ENCODE results near the gene NECTIN2. TPM values are rescaled to one million over a fixed set of nuclear protein-coding genes. Genes with fewer than 3 reads are reported as not detected.

Gene NECTIN2
- total and polyA plus RNA-seq, 4 donors: 76.9 to 117 (median 94.0) TPM

DNA sequence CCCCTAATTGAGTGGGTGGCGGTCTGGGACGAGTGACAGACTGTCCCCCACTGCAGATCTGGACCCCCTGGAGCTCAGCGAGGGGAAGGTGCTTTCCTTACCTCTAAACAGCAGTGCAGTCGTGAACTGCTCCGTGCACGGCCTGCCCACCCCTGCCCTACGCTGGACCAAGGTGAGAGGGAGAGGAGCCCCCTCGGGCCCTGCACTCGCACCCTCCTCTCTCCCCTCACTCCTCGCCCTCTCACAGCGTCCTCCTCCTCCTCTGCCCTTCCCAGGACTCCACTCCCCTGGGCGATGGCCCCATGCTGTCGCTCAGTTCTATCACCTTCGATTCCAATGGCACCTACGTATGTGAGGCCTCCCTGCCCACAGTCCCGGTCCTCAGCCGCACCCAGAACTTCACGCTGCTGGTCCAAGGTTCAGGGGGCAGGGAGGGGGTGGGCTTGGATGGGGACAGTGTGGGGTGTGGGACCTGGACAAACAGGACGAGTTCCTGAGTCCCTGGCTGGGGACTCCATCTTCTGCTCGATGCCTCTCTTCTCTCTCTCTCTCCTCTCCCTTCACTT lies 27.5 kb upstream of the NECTIN2 start:
- no peak for DNase-seq
- H3K36me3 ChIP-seq (ENCODE audit: control insufficient read depth in 4 of 4, insufficient read depth in 4 of 4, low read length in 4 of 4): peaks cover 0 to 25% (median 14%) of the 10 kb centered on the region in 4 donors
- H3K27me3 ChIP-seq (ENCODE audit: control insufficient read depth in 3 of 3, insufficient read depth in 3 of 3, low read length in 2 of 3): no peaks in the 10 kb centered on the region
- H3K9ac ChIP-seq (ENCODE audit: insufficient read depth in 1 of 2, low read length in 2 of 2): no peak overlapping the region
- H3K4me1 ChIP-seq (ENCODE audit: control insufficient read depth in 5 of 5, insufficient read depth in 5 of 5, low read length in 5 of 5): peaks cover 0 to 3% (median 0%) of the 10 kb centered on the region in 5 donors
- no peak overlapping the region for H3K27ac ChIP-seq (ENCODE audit: low read depth in 1 of 2, low read length in 1 of 2)
- no peak overlapping the region for H3K4me3 ChIP-seq
- H3K9me3 ChIP-seq (ENCODE audit: control insufficient read depth in 4 of 4, insufficient read depth in 3 of 4, low read length in 3 of 4): no peaks in the 10 kb centered on the region
- WGBS, 2 donors: 92 to 94% methylated on average over 20 of the region's 20 CpGs
- TF ChIP-seq, protein P1, sequence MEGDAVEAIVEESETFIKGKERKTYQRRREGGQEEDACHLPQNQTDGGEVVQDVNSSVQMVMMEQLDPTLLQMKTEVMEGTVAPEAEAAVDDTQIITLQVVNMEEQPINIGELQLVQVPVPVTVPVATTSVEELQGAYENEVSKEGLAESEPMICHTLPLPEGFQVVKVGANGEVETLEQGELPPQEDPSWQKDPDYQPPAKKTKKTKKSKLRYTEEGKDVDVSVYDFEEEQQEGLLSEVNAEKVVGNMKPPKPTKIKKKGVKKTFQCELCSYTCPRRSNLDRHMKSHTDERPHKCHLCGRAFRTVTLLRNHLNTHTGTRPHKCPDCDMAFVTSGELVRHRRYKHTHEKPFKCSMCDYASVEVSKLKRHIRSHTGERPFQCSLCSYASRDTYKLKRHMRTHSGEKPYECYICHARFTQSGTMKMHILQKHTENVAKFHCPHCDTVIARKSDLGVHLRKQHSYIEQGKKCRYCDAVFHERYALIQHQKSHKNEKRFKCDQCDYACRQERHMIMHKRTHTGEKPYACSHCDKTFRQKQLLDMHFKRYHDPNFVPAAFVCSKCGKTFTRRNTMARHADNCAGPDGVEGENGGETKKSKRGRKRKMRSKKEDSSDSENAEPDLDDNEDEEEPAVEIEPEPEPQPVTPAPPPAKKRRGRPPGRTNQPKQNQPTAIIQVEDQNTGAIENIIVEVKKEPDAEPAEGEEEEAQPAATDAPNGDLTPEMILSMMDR (IDR thresholded peaks at IDR 0.05; ENCODE audit: control extremely low read depth, extremely low read depth): no peak
- no peak for ATAC-seq (ENCODE audit: insufficient read depth, low FRiP score)

DNA sequence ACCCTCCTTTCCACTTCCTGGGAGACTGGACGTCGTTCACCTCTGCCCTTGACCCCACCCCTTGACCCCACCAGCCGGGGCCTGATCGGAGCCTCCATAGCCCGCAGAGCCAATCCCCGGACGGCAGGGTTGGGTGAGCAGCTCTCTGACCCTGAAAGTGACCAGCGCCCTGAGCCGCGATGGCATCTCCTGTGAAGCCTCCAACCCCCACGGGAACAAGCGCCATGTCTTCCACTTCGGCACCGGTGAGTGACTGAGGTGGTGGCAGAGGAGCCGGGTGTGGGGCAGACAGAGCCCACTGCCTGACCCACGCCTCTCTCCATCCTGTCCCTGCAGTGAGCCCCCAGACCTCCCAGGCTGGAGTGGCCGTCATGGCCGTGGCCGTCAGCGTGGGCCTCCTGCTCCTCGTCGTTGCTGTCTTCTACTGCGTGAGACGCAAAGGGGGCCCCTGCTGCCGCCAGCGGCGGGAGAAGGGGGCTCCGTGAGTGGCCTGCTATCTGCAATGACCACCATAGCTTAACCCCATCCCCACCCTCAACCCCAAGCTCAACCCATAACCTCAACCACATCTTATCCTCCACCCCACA lies 26.8 kb upstream of the NECTIN2 start:
- H3K36me3 ChIP-seq (ENCODE audit: control insufficient read depth in 4 of 4, insufficient read depth in 4 of 4, low read length in 4 of 4): peaks cover 0 to 18% (median 7%) of the 10 kb centered on the region in 4 donors
- H3K9ac ChIP-seq (ENCODE audit: insufficient read depth in 1 of 2, low read length in 2 of 2): no peak overlapping the region
- H3K4me1 ChIP-seq (ENCODE audit: control insufficient read depth in 5 of 5, insufficient read depth in 5 of 5, low read length in 5 of 5): peaks cover 0 to 3% (median 0%) of the 10 kb centered on the region in 5 donors
- H3K9me3 ChIP-seq (ENCODE audit: control insufficient read depth in 4 of 4, insufficient read depth in 3 of 4, low read length in 3 of 4): no peaks in the 10 kb centered on the region
- ATAC-seq (ENCODE audit: insufficient read depth, low FRiP score) (no peak), DNase-seq (no peak)
- TF ChIP-seq, protein P1 (IDR thresholded peaks at IDR 0.05; ENCODE audit: control extremely low read depth, extremely low read depth): no peak
- no peaks in the 10 kb centered on the region for H3K27me3 ChIP-seq (ENCODE audit: control insufficient read depth in 3 of 3, insufficient read depth in 3 of 3, low read length in 2 of 3)
- WGBS, 2 donors: 93 to 97% methylated on average over 28 of the region's 28 CpGs
- H3K27ac ChIP-seq (ENCODE audit: low read depth in 1 of 2, low read length in 1 of 2): no peak overlapping the region
- H3K4me3 ChIP-seq: no peak overlapping the region

DNA sequence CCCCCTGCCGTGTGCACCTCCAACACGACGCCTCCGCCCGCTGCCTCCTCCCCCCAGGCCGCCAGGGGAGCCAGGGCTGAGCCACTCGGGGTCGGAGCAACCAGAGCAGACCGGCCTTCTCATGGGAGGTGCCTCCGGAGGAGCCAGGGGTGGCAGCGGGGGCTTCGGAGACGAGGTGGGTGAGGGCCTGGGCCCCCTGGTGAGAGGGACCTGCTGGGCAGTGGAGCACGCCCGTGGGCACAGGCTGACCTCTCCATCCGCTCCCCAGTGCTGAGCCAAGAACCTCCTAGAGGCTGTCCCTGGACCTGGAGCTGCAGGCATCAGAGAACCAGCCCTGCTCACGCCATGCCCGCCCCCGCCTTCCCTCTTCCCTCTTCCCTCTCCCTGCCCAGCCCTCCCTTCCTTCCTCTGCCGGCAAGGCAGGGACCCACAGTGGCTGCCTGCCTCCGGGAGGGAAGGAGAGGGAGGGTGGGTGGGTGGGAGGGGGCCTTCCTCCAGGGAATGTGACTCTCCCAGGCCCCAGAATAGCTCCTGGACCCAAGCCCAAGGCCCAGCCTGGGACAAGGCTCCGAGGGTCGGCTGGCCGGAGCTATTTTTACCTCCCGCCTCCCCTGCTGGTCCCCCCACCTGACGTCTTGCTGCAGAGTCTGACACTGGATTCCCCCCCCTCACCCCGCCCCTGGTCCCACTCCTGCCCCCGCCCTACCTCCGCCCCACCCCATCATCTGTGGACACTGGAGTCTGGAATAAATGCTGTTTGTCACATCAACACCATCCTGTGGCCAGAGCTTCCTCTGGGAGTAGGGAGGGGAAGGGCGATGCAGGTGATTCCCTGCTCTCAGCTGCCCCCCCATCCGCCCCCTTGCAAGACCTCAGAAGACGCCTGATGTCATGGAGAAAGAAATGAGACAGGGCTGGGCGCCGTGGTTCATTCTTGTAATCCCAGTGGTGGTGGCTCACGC lies 25.2 kb upstream of the NECTIN2 start:
- peak; percentile 47 to 74 (median 57) for DNase-seq
- no peaks in the 10 kb centered on the region for H3K27me3 ChIP-seq (ENCODE audit: control insufficient read depth in 3 of 3, insufficient read depth in 3 of 3, low read length in 2 of 3)
- H3K4me1 ChIP-seq (ENCODE audit: control insufficient read depth in 5 of 5, insufficient read depth in 5 of 5, low read length in 5 of 5): peaks cover 0 to 3% (median 0%) of the 10 kb centered on the region in 5 donors
- ATAC-seq (ENCODE audit: insufficient read depth, low FRiP score): no peak
- H3K9me3 ChIP-seq (ENCODE audit: control insufficient read depth in 4 of 4, insufficient read depth in 3 of 4, low read length in 3 of 4): no peaks in the 10 kb centered on the region
- H3K9ac ChIP-seq (ENCODE audit: insufficient read depth in 1 of 2, low read length in 2 of 2): no peak overlapping the region
- peaks cover 0 to 13% (median 6%) of the 10 kb centered on the region in 4 donors for H3K36me3 ChIP-seq (ENCODE audit: control insufficient read depth in 4 of 4, insufficient read depth in 4 of 4, low read length in 4 of 4)
- H3K27ac ChIP-seq (ENCODE audit: low read depth in 1 of 2, low read length in 1 of 2): peak overlapping the region; percentile 55 to 66
- WGBS, 2 donors: 54 to 70% methylated on average over 33 to 35 of the region's 35 CpGs
- TF ChIP-seq, protein P1 (IDR thresholded peaks at IDR 0.05; ENCODE audit: control extremely low read depth, extremely low read depth): no peak
- H3K4me3 ChIP-seq: no peak overlapping the region
